B cell (primary cell): ENCODE measurements around the gene MSL3B.

Experiments used
- EZH2 ChIP-seq: IDR thresholded peaks from 2 replicates; pipeline ENCODE4 v1.6.1; 2012; ENCODE audit warnings: borderline replicate concordance, low read depth, mild to moderate bottlenecking, moderate library complexity, low read length; ENCODE audit not compliant: insufficient read depth, poor library complexity, severe bottlenecking
- TF ChIP-seq, protein P1 (sequence below): fragments of 200-600 bp; IDR thresholded peaks from one replicate; pipeline ENCODE4 v1.8.0; 2022; ENCODE audit warnings: antibody characterized with exemption, mild to moderate bottlenecking

DNA sequence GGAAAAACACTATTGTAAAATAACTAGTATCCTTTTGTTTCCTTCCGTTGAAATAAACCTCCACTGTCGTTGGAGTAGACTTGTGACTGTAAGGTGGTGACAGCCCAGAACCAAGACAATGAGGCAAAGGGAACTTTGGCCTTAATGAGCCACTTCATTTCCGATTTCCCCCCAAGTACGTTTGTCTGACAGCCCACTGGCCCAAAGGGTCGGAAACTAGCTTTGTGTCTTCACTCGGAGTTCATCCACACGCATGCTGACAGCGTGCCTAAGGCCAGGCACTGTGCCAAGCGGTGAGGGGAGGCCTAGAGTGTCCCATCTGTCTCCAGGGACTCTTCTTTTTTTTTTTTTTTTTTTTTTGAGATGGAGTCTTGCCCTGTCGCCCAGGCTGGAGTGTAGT lies 34.8 kb downstream of the MSL3B start:
- TF ChIP-seq, protein P1, sequence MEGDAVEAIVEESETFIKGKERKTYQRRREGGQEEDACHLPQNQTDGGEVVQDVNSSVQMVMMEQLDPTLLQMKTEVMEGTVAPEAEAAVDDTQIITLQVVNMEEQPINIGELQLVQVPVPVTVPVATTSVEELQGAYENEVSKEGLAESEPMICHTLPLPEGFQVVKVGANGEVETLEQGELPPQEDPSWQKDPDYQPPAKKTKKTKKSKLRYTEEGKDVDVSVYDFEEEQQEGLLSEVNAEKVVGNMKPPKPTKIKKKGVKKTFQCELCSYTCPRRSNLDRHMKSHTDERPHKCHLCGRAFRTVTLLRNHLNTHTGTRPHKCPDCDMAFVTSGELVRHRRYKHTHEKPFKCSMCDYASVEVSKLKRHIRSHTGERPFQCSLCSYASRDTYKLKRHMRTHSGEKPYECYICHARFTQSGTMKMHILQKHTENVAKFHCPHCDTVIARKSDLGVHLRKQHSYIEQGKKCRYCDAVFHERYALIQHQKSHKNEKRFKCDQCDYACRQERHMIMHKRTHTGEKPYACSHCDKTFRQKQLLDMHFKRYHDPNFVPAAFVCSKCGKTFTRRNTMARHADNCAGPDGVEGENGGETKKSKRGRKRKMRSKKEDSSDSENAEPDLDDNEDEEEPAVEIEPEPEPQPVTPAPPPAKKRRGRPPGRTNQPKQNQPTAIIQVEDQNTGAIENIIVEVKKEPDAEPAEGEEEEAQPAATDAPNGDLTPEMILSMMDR = no peak
- TF ChIP-seq EZH2 = no peak
